Measurements from ENCODE around the gene ABHD6.
A peak's percentile ranks its signal among the peaks of the same experiment; 100 is the strongest.

ABHD6 gene

GRCh38 chr3:58190291-58190690 is 47.3 kb upstream of the ABHD6 start:
- Histone ChIP-seq H3K4ac (ENCODE audit: low read depth, low read length) (no peak overlapping the region), H3K79me1 (ENCODE audit: low read length) (no peaks in the 10 kb centered on the region), H3K36me3 (ENCODE audit: control insufficient read depth in 1 of 2, insufficient read depth in 2 of 2, low read length in 2 of 2) (no peaks in the 10 kb centered on the region), H3K9me3 (ENCODE audit: insufficient read depth, low read depth, low read length) (no peaks in the 10 kb centered on the region), H2BK12ac (ENCODE audit: low read length) (no peak overlapping the region), H4K12ac (ENCODE audit: low read depth, low read length) (no peak overlapping the region), H3K4me3 (ENCODE audit: low read depth, low read length) (no peak overlapping the region), H3K4me2 (ENCODE audit: low read length) (no peak overlapping the region), H2AFZ (ENCODE audit: insufficient read depth, low read length, poor library complexity) (peak overlapping the region; percentile 2), H3K27me3 (ENCODE audit: insufficient read depth, low read length) (no peaks in the 10 kb centered on the region), H3K14ac (ENCODE audit: low read length) (no peak overlapping the region), H2AK5ac (ENCODE audit: low read length) (no peak overlapping the region), H3K9ac (ENCODE audit: low read length) (no peak overlapping the region), H3K4me1 (ENCODE audit: control insufficient read depth in 1 of 2, insufficient read depth in 2 of 2, low read length in 2 of 2) (peaks cover 3 to 6% of the 10 kb centered on the region in 2 experiments), H4K91ac (ENCODE audit: low read depth, low read length) (no peak overlapping the region), H4K8ac (ENCODE audit: low read depth, low read length) (no peak overlapping the region), H2BK5ac (ENCODE audit: low read depth, low read length, poor library complexity) (no peak overlapping the region), H3K18ac (ENCODE audit: low read length) (no peak overlapping the region), H2BK120ac (ENCODE audit: insufficient read depth, low read length, poor library complexity) (no peak overlapping the region), H3K79me2 (ENCODE audit: control insufficient read depth, insufficient read depth, low read length, poor library complexity) (no peaks in the 10 kb centered on the region), H3K23ac (ENCODE audit: low read length) (no peak overlapping the region), H3K27ac (ENCODE audit: low read depth, low read length) (no peak overlapping the region)
- DNase-seq, result no peak
- no CpG with 5 or more reads among the region's 4 CpGs for WGBS (ENCODE audit: extremely low coverage, insufficient coverage, insufficient read length)

DNA sequence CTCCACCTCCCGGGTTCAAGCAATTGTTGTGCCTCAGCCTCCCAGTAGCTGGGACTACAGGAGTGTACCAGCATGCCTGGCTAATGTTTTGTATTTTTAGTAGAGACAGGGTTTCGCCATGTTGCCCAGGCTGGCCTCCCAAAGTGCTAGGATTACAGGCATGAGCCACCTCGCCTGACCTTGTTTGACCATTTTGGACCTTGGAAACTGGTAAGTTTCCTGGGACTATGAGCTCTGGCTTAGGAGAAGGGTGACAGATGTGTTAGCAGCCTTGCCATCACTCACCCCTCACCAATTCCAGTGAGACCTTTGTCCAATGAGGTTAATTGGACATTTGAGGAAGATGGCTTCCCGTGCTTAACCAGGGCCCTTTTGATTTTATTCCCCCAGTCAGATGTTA is 46.7 kb upstream of the ABHD6 start:
- no peak overlapping the region for H2BK120ac ChIP-seq (ENCODE audit: insufficient read depth, low read length, poor library complexity)
- H3K14ac ChIP-seq (ENCODE audit: low read length), result no peak overlapping the region
- H3K36me3 ChIP-seq (ENCODE audit: control insufficient read depth in 1 of 2, insufficient read depth in 2 of 2, low read length in 2 of 2), result no peaks in the 10 kb centered on the region
- no peak for DNase-seq
- H3K27ac ChIP-seq (ENCODE audit: low read depth, low read length), result no peak overlapping the region
- no peak overlapping the region for H3K4ac ChIP-seq (ENCODE audit: low read depth, low read length)
- H3K23ac ChIP-seq (ENCODE audit: low read length), result no peak overlapping the region
- H4K12ac ChIP-seq (ENCODE audit: low read depth, low read length), result no peak overlapping the region
- no peaks in the 10 kb centered on the region for H3K27me3 ChIP-seq (ENCODE audit: insufficient read depth, low read length)
- no peak overlapping the region for H3K18ac ChIP-seq (ENCODE audit: low read length)
- H4K91ac ChIP-seq (ENCODE audit: low read depth, low read length), result no peak overlapping the region
- WGBS (ENCODE audit: extremely low coverage, insufficient coverage, insufficient read length), result no CpG with 5 or more reads among the region's 4 CpGs
- no peak overlapping the region for H2AFZ ChIP-seq (ENCODE audit: insufficient read depth, low read length, poor library complexity)
- H3K4me1 ChIP-seq (ENCODE audit: control insufficient read depth in 1 of 2, insufficient read depth in 2 of 2, low read length in 2 of 2), result peaks cover 3 to 6% of the 10 kb centered on the region in 2 experiments
- no peak overlapping the region for H2AK5ac ChIP-seq (ENCODE audit: low read length)
- no peaks in the 10 kb centered on the region for H3K9me3 ChIP-seq (ENCODE audit: insufficient read depth, low read depth, low read length)
- H4K8ac ChIP-seq (ENCODE audit: low read depth, low read length), result no peak overlapping the region
- H3K4me3 ChIP-seq (ENCODE audit: low read depth, low read length), result no peak overlapping the region
- H3K79me1 ChIP-seq (ENCODE audit: low read length), result no peaks in the 10 kb centered on the region
- no peaks in the 10 kb centered on the region for H3K79me2 ChIP-seq (ENCODE audit: control insufficient read depth, insufficient read depth, low read length, poor library complexity)
- H2BK12ac ChIP-seq (ENCODE audit: low read length), result no peak overlapping the region
- no peak overlapping the region for H2BK5ac ChIP-seq (ENCODE audit: low read depth, low read length, poor library complexity)
- H3K4me2 ChIP-seq (ENCODE audit: low read length), result no peak overlapping the region
- H3K9ac ChIP-seq (ENCODE audit: low read length), result no peak overlapping the region

GRCh38 chr3:58191361-58191991 is 46.1 kb upstream of the ABHD6 start:
- Histone ChIP-seq H3K4ac (ENCODE audit: low read depth, low read length) (no peak overlapping the region), H3K4me1 (ENCODE audit: control insufficient read depth in 1 of 2, insufficient read depth in 2 of 2, low read length in 2 of 2) (peaks cover 3 to 6% of the 10 kb centered on the region in 2 experiments), H3K27ac (ENCODE audit: low read depth, low read length) (no peak overlapping the region), H3K23ac (ENCODE audit: low read length) (no peak overlapping the region), H4K8ac (ENCODE audit: low read depth, low read length) (no peak overlapping the region), H3K18ac (ENCODE audit: low read length) (no peak overlapping the region), H3K9me3 (ENCODE audit: insufficient read depth, low read depth, low read length) (no peaks in the 10 kb centered on the region), H2AK5ac (ENCODE audit: low read length) (no peak overlapping the region), H3K79me2 (ENCODE audit: control insufficient read depth, insufficient read depth, low read length, poor library complexity) (no peaks in the 10 kb centered on the region), H2BK12ac (ENCODE audit: low read length) (no peak overlapping the region), H3K4me2 (ENCODE audit: low read length) (no peak overlapping the region), H3K36me3 (ENCODE audit: control insufficient read depth in 1 of 2, insufficient read depth in 2 of 2, low read length in 2 of 2) (no peaks in the 10 kb centered on the region), H2BK5ac (ENCODE audit: low read depth, low read length, poor library complexity) (no peak overlapping the region), H3K14ac (ENCODE audit: low read length) (no peak overlapping the region), H3K9ac (ENCODE audit: low read length) (no peak overlapping the region), H4K91ac (ENCODE audit: low read depth, low read length) (no peak overlapping the region), H2AFZ (ENCODE audit: insufficient read depth, low read length, poor library complexity) (no peak overlapping the region), H3K4me3 (ENCODE audit: low read depth, low read length) (no peak overlapping the region), H4K12ac (ENCODE audit: low read depth, low read length) (no peak overlapping the region), H3K79me1 (ENCODE audit: low read length) (no peaks in the 10 kb centered on the region), H2BK120ac (ENCODE audit: insufficient read depth, low read length, poor library complexity) (no peak overlapping the region), H3K27me3 (ENCODE audit: insufficient read depth, low read length) (no peaks in the 10 kb centered on the region)
- no peak for DNase-seq
- no CpG with 5 or more reads among the region's 10 CpGs for WGBS (ENCODE audit: extremely low coverage, insufficient coverage, insufficient read length)

DNA sequence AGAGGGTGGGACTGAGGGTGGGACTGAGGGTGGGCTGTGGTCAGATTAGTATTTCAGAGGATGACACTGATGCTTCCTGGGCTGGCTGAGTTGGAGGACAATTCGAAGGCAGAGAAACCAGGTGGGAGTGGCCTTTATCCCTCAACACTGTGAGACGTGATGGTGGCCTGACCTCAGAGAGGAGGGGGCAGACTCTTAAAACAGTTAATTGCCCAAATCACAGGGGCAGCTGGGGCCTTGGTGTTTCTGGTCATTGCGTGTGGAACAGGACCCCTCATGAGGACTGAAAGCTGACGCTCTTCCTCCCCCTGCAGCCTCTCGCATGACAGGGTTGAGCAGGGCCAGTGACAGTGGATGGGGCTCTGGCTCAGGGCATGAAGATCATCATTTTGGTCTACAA is 45.5 kb upstream of the ABHD6 start:
- H2BK120ac ChIP-seq (ENCODE audit: insufficient read depth, low read length, poor library complexity), result no peak overlapping the region
- H3K9me3 ChIP-seq (ENCODE audit: insufficient read depth, low read depth, low read length), result no peaks in the 10 kb centered on the region
- no peaks in the 10 kb centered on the region for H3K36me3 ChIP-seq (ENCODE audit: control insufficient read depth in 1 of 2, insufficient read depth in 2 of 2, low read length in 2 of 2)
- no peak overlapping the region for H3K4ac ChIP-seq (ENCODE audit: low read depth, low read length)
- H3K4me2 ChIP-seq (ENCODE audit: low read length), result no peak overlapping the region
- no peak overlapping the region for H3K9ac ChIP-seq (ENCODE audit: low read length)
- H4K12ac ChIP-seq (ENCODE audit: low read depth, low read length), result no peak overlapping the region
- no peak for DNase-seq
- H4K91ac ChIP-seq (ENCODE audit: low read depth, low read length), result no peak overlapping the region
- H3K27ac ChIP-seq (ENCODE audit: low read depth, low read length), result no peak overlapping the region
- H3K79me2 ChIP-seq (ENCODE audit: control insufficient read depth, insufficient read depth, low read length, poor library complexity), result no peaks in the 10 kb centered on the region
- peaks cover 3 to 6% of the 10 kb centered on the region in 2 experiments for H3K4me1 ChIP-seq (ENCODE audit: control insufficient read depth in 1 of 2, insufficient read depth in 2 of 2, low read length in 2 of 2)
- no peak overlapping the region for H3K14ac ChIP-seq (ENCODE audit: low read length)
- H3K27me3 ChIP-seq (ENCODE audit: insufficient read depth, low read length), result no peaks in the 10 kb centered on the region
- H4K8ac ChIP-seq (ENCODE audit: low read depth, low read length), result no peak overlapping the region
- H3K23ac ChIP-seq (ENCODE audit: low read length), result no peak overlapping the region
- no peak overlapping the region for H2AK5ac ChIP-seq (ENCODE audit: low read length)
- WGBS (ENCODE audit: extremely low coverage, insufficient coverage, insufficient read length), result no CpG with 5 or more reads among the region's 5 CpGs
- H2AFZ ChIP-seq (ENCODE audit: insufficient read depth, low read length, poor library complexity), result no peak overlapping the region
- no peak overlapping the region for H2BK12ac ChIP-seq (ENCODE audit: low read length)
- H3K18ac ChIP-seq (ENCODE audit: low read length), result no peak overlapping the region
- H2BK5ac ChIP-seq (ENCODE audit: low read depth, low read length, poor library complexity), result no peak overlapping the region
- no peaks in the 10 kb centered on the region for H3K79me1 ChIP-seq (ENCODE audit: low read length)
- H3K4me3 ChIP-seq (ENCODE audit: low read depth, low read length), result no peak overlapping the region
